ENCODE results near the gene OAS1.

Gene OAS1

GRCh38 chr12:112869091-112869490 lies 37.7 kb upstream of the OAS1 start:
- ChIA-PET CTCF (no interaction called here), POLR2A (no interaction called here)
- no peak for DNase-seq (ENCODE audit: low read depth, low spot score)
- no peak overlapping the region for H3K4me3 ChIP-seq (ENCODE audit: low read depth, low read length)
- TF ChIP-seq CTCF (IDR thresholded peaks at IDR 0.05; ENCODE audit: insufficient read depth, low read length, missing control alignments), result no peak

- no peak overlapping the region for H3K4me3 ChIP-seq (ENCODE audit: low read depth, low read length)
- no peak for DNase-seq (ENCODE audit: low read depth, low spot score)
- TF ChIP-seq CTCF (IDR thresholded peaks at IDR 0.05; ENCODE audit: insufficient read depth, low read length, missing control alignments), result no peak
- CTCF ChIA-PET, result no interaction called here
- POLR2A ChIA-PET, result no interaction called here
Observed at GRCh38 chr12:112869778-112870177, 37.0 kb upstream of the OAS1 start.

DNA sequence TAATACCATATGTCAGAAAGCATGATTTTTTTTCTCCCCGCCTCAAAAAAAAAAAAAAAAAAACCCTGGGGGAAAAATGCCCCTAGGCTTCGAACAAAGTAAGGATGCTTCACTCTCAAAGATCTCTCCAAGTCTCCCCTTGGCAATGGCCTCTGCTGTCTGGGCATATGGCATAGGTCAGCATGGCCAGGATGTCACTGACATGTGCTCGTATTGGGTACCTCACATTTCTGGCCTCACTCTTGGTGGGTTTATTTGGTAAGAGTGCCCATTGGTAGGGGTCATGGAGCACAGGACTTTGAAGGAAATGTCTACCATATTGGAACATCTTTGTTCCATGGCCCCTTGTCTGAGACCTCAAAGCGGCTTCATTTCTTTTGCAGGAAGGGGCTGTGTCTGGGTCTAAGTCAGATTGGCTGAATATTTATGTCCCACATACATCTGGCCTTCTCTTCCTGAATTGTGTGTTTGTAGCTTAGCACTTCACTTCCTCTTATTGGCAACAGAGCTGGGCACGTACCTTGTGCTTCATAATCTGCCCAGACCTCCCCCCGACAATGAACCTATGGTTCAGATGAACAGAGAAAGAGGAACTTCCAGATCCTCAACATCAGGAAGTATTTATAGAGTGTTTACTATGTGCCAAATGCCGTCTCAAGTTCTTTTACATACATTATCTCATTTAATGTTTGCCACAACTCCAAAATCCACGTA lies 36.3 kb upstream of the OAS1 start:
- no peak for TF ChIP-seq CTCF (IDR thresholded peaks at IDR 0.05; ENCODE audit: insufficient read depth, low read length, missing control alignments)
- DNase-seq (ENCODE audit: low read depth, low spot score), result no peak
- no peak overlapping the region for H3K4me3 ChIP-seq (ENCODE audit: low read depth, low read length)
- CTCF ChIA-PET, result no interaction called here
- POLR2A ChIA-PET, result no interaction called here

GRCh38 chr12:112875608-112876007 lies 31.2 kb upstream of the OAS1 start:
- no peak overlapping the region for H3K4me3 ChIP-seq (ENCODE audit: low read depth, low read length)
- CTCF ChIA-PET, result no interaction called here
- DNase-seq (ENCODE audit: low read depth, low spot score), result no peak
- POLR2A ChIA-PET, result no interaction called here
- no peak for TF ChIP-seq CTCF (IDR thresholded peaks at IDR 0.05; ENCODE audit: insufficient read depth, low read length, missing control alignments)

GRCh38 chr12:112876506-112876905 lies 30.3 kb upstream of the OAS1 start:
- no peak overlapping the region for H3K4me3 ChIP-seq (ENCODE audit: low read depth, low read length)
- POLR2A ChIA-PET, result no interaction called here
- CTCF ChIA-PET, result no interaction called here
- DNase-seq (ENCODE audit: low read depth, low spot score), result no peak
- TF ChIP-seq CTCF (IDR thresholded peaks at IDR 0.05; ENCODE audit: insufficient read depth, low read length, missing control alignments), result no peak

GRCh38 chr12:112877006-112877405 lies 29.8 kb upstream of the OAS1 start:
- no peak for TF ChIP-seq CTCF (IDR thresholded peaks at IDR 0.05; ENCODE audit: insufficient read depth, low read length, missing control alignments)
- no peak overlapping the region for H3K4me3 ChIP-seq (ENCODE audit: low read depth, low read length)
- DNase-seq (ENCODE audit: low read depth, low spot score), result no peak
- ChIA-PET CTCF (no interaction called here), POLR2A (no interaction called here)

Measured in AG04449 (cell line).